GM18519 (cell line): ENCODE data around the gene MKNK2.
A peak's percentile ranks its signal among the peaks of the same experiment; 100 is the strongest.
"Not testable (repeated sequence)": the region's sequence is repeated elsewhere in the genome, so short reads cannot be mapped to it uniquely, and the experiment has no call there.

ENCODE experiments used
- ATAC-seq: cut with Tn5 transposase; IDR thresholded peaks from one replicate; pipeline ENCODE4 v1.9.1; 2021; ENCODE audit warnings: mild to moderate bottlenecking, moderate library complexity; ENCODE audit not compliant: unreplicated experiment, low FRiP score

Gene MKNK2

DNA sequence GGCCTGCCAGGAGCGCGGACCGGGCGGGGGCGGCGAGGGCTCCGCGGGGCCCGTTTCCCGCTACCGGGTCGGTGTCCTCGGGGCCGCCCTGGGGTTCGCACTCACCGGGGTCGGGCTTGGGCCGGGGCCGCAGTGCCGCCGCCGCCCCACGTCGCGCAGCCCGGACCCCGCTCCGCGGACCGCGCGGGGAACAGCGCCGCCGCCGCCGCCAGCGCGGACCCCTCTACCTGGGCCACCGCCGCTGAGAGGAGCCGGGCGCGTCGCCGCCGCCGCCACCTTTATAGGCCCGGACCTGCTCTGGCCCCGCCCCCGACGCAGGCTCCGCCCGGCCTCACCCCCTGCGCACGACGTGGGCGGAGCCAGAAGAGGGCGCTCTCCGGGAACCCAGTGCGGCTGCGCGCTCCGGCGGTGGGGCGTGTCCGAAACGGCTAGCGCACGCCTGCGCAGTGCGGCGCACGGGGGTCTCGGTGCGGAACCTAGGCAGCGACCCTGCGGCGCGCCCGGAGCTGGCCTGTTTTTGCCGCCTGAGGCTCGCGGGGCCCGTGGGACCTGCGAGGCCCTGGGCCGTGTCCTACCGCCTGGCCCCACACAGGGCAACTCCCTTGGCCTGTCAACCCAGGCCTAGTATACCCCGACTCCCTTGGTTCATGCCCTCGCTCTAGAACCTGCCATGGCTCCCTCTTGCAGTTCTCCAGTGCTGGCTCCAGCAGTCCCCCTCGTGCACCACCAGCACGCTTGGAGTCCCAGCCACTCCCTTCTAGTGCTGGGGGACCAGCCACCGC, at the start of gene MKNK2:
Gene MKNK2, minus strand, starts transcription at position 254 of the 782 bp plus-strand sequence. CDS start 393 bp downstream, outside the sequence.
- peak; percentile 30 for ATAC-seq

DNA sequence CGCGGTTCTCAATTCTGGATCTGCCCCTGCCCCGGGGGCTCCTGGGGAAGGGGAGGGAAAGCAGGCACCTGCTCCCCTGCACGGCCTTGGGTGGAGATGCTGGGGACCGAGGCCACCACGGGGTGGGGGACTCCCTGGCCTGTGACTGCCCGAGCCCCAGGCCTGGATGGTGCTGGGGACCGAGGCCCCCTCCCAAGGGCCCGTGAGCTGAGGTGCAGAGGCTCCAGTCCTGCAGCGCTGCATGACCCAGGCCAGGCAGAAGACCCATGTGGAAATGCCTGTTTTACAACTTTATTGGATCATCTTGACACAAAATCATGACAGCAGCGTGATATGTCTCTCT, 49.6 kb upstream of the MKNK2 start:
- no peak for ATAC-seq

DNA sequence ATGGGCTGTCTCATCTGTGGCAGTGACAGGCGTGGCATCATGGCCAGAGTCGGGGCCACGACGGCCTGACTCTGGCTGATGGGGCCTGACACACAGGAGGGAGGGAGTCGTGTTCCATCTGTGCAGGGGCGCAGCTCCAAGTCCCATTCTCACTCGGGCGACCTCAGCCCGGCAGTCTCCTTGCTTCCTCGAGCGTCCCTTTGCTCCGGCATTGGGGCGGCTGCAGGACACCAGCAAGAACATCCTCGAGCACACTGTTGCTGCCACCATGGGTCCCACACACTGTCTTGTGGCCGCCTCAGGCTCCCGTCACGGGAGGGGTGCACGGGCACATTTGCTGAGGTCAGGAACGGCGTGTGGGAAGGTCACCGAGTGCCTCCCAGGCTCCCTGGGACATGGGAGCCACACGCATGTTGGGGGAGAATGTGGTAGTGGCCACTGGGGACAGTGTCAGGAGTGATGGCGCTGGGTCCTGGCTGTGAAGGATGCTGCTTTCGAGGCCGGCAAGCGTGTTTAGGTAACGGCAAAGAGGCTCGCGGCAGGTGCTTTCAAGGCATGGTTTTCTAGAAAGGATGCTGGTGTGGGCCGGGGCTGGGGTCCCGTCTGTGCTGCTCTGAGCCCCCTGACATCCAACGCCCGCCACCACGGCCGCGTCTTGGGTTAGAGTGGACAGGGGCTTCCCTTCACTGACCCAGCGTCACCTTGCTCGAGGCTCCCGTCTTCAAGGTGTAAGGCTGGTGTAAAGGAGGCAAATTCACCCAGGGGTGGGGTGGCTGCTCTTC, 49.1 kb upstream of the MKNK2 start:
- no peak for ATAC-seq

DNA sequence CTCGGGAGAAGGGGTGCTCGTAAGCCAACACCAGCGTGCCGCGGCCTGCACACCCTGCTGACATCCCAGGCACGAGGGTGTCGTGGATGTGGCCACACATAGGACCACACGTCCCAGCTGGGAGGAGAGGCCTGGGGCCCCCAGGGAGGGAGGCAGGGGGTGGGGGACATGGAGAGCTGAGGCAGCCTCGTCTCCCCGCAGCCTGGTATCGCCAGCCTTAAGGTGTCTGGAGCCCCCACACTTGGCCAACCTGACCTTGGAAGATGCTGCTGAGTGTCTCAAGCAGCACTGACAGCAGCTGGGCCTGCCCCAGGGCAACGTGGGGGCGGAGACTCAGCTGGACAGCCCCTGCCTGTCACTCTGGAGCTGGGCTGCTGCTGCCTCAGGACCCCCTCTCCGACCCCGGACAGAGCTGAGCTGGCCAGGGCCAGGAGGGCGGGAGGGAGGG, 48.0 kb upstream of the MKNK2 start:
- ATAC-seq, result no peak

DNA sequence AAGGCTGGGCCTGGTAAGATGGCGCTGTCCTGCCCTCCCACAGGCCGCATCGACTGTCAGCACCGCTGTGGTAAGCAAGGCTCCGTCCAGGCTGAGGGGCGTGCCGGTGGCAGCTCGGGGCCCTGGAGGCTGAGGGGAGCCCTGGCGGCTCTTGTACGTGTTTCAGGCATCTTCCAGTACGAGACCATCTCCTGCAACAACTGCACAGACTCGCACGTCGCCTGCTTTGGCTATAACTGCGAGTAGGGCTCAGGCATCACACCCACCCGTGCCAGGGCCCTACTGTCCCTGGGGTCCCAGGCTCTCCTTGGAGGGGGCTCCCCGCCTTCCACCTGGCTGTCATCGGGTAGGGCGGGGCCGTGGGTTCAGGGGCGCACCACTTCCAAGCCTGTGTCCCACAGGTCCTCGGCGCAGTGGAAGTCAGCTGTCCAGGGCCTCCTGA, 46.9 kb upstream of the MKNK2 start:
- ATAC-seq, result no peak

DNA sequence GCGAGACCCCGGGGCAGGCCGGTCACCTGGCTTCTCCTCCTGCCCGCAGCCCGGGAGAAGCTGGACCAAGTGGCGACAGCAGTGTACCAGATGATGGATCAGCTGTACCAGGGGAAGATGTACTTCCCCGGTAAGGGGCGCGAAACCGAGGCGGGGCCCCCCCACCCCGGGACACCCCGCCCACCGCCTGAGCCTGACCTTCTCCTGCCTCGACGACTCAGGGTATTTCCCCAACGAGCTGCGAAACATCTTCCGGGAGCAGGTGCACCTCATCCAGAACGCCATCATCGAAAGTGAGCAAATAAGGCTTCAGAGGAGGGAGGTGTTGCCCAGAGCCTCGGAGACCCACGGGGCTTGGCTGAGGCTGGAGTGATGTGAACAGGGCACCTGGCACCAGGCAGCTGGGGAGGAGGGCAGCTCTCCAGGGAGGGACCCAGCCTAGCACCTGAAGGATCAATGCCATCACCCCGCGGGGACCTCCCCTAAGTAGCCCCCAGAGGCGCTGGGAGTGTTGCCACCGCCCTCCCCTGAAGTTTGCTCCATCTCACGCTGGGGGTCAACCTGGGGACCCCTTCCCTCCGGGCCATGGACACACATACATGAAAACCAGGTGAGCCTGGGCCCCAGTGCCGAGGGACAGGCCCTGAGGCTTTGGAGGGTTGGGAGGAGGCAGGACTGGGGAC, 46.3 kb upstream of the MKNK2 start:
- no peak for ATAC-seq

DNA sequence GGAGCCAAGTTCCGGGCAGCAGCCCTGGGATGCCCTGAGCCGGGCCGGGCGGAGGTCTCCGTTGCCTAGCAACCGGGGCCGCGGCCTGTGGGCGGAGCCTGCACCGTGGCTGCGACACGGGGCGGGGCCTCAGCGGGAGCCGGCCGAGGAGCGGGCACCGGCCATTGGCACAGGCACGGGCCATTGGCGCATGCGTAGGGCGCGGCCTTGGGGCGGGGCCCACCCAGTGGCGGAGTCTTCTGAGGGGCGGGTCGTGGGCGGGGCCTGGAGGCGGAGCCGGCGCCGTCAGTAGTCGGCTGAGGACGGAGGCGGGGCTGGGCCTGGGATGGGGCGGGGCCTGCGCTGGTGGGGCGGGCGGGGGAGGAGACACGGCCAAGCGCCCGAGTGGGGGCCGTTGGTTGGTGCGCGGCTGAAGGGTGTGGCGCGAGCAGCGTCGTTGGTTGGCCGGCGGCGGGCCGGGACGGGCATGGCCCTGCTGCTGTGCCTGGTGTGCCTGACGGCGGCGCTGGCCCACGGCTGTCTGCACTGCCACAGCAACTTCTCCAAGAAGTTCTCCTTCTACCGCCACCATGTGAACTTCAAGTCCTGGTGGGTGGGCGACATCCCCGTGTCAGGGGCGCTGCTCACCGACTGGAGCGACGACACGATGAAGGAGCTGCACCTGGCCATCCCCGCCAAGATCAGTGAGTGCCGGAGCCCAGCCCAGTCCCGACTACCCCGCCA, 45.6 kb upstream of the MKNK2 start, which contains the start of gene IZUMO4:
Gene IZUMO4, plus strand, starts transcription at position 436 of the 723 bp plus-strand sequence. Its CDS starts 31 bp downstream, at position 467.
- peak; percentile 59 for ATAC-seq

DNA sequence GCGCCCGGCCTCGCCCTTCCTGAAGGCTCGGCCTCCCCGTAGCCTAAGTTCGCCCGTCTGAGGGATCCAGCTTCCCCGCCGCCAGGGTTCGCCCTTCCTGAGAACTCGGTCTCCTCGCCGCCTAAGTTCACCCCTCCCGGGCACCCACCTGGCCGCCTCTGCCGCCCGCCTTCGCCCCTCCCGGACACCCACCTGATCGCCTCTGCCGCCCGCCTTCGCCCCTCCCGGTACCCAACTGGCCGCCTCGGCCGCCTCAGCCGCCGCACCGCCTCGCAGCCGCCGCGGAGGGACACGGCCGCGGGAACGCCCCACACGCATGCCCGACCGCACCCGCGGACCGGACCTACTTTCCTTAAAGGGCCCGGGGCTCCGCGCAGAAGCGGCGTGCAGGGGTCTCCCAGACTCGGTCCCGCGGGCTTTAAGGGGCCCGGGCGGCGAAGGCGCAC, 45.0 kb upstream of the MKNK2 start, which contains the start of gene MOB3A:
Gene MOB3A, minus strand, starts transcription at position 293 of the 446 bp plus-strand sequence. CDS start 17,766 bp downstream, outside the sequence.
- peak; percentile 26 for ATAC-seq

DNA sequence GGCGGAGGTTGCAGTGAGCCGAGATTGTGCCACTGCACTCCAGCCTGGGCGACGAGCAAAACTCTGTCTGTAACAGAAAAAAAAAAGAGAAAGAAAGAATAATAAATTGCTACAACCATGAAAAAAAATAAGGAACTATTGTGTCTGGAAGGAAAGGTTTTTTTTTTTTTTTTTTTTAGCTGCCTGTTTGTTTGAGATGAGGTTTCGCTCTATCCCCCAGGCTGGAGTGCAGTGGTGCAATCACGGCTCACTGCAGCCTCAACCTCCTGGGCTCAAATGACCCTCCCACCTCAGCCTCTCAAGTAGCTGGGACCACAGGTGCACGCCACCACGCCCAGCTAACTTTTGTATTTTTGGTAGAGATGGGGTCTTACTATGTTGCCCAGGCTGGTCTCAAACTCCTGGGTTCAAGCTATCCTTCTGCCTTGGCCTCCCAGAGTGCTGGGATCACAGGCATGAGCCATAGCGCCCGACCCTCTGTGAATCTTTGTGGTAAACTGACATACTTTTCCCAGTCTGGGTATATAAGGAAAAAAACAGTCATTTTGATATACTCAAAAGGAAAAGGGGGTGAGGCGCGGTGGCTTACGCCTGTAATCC, 41.0 kb upstream of the MKNK2 start:
- not testable (repeated sequence) for ATAC-seq

DNA sequence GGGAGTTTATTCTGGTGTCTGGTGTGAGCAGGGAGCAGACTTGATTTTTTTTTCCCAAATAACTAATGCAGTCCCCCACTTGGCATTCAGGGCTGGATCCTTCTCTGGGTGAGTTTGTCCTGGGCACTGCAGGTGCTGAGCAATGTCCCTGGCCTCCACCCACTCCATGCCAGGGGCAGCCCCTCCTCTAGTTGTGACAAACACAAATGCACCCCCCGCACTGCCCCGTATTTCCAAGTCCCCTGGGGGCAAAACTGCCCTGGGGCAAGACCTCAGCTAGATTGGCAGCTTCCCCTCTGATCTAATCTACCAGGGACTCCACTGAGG, 38.6 kb upstream of the MKNK2 start:
- no peak for ATAC-seq

DNA sequence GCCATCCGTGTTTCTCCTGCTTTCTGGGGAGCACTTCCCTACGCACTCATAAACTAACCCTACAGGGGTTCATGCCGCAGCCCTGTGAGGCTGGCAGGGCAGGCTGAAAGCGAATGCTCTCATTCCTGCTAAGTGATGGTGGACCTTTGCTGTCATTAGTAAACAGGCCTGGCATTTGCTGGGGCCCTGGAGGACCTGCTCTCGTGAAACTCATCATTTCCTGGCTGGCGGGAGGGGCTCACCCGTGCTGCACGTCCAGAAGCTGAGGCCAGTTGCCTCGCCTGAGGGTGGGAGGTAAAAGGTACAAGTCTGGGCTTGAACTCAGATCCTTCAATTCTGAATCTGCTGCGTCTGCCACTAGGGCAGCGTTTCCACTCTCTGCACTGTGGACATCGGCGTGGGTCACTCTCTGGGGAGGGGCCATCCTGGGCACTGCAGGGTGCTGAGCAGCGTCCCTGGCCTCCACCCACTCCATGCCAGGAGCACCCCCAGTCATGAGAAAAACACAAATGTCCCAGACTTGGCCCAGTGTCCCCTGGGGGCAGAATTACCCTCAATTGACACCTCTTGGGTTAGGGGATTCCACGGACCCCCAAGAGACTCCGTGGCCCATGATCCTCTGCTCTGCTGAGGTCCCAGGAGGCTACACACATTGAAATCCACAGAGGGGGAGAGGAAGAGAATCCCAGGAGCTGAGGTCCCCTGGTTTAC, 38.1 kb upstream of the MKNK2 start:
- no peak for ATAC-seq

DNA sequence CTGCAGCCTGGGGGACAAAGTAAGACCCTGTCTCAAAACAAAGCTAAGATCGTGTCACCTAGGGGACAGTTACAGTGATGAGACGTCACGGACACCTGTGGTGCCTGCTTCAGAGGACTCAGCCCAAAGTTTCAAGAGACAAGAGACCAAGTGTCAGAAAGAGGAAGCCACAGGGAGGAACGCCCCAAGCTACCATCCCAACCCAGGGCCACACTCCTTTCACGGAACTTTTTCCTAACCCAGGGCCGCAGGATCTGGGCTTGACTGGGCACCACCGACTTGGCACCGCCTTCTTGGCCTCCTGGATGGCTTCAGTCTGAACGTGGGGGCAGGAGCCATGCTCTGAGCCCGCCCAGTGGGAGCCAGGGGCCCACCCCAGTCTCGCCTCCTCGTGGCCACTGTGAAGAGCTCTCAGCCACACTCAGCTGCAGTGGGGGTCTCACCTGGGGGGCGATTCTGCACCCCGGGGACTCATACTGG, 36.6 kb upstream of the MKNK2 start:
- ATAC-seq, result no peak

DNA sequence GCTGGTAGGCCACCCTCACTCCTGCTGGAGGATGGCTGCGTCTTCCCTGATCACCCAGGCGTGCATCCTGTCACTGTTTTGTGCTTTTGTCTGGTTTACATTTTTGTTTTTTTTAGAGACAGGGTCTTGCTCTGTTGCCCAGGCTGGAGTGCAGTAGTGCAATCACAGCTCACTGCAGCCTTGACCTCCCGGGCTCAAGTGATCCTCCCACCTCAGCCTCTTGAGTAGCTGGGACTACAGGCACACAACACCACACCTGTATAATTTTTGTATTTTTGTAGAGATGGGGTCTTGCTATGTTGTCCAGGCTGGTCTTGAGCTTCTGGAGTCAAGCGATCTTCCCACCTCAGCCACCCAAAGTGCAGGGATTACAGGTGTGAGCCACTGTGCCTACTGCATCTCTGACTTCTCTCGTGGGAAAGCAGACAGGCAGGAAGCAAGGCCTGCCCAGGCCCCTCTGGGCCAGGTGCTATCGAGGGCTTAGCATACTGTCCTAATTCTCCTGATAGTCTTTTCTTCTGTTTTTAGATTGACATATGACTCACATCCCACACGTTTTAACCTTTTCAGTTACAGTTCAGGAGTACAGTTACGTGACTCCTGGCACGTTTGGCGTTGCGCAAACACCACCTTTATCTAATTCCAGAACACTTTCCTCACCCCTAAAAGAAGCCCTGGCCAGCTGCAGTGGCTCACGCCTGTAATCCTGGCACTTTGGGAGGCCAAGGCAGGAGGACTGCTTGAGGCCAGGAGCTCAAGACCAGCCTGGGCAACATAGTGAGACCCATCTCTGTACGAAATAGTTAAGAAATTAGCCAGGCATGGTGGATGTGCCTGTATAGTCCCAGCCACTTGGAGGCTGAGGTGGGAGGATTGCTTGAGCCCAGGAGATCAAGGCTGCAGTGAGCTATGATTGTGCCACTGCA, 35.9 kb upstream of the MKNK2 start:
- not testable (repeated sequence) for ATAC-seq

DNA sequence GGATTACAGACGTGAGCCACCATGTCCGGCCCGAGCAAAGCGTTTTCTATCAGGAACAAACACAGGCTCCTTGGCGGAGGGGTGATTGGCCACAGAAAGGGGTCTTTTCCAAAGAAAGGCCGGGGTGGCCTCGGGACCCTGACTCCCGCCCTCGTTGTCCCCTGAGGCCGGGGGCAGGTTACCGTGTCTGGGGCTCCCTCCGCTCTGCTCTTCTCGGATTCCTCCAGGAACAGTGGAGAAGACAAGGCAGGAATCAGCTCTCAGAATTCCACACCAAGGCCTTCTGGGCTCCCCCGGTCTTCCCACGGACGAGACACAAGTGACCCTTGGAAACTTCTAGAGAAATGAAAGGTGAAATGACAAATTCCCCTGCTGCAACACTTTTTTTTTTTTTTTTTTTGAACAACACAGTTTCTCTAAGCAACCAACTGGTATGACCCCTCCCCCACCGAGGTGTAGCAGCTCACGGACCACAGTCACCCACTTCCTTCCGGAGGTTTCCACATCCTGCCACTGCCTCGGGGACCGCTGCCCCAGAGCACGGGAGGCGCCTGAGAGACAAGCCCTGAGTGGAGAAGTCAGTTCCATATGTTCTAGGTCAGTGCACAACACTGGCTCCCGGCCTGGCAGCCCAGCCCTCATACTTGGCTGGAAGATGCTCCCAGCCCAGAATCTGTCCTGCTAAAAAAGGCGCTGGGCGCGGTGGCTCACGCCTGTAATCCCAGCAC, 34.1 kb upstream of the MKNK2 start:
- ATAC-seq, result peak; percentile 30

DNA sequence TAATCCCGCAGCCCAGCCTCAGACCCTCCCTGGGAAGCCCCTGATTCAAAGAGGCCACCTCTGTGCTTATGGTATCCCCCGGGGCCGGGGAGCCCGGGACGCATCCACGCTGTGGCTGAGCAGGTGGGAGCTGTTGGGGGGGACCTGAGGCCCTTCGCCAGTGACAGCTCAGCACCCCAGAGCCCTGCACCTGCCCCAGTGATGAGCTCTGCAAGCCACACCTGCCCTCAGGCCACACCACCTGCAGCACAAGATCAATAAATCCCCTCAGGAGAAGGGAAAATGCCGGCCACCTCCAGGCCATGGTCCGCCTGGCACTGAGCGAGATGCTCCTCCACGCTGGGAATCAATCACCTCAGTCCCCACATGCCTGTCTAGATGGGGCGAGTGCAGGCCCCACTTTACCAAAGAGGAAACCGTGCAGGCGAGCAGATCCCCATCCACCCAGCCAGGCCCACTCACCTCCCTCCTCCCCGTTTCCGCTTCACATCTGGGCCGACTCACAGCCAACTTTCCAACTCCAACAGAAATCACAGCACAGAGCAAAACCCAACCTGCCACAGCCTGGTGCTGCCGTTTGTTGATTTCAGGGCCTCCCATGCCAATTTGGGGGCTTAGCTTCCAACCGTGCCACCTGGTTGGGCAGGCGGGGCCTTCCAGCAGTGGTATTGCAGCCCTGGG, 32.3 kb upstream of the MKNK2 start:
- no peak for ATAC-seq

DNA sequence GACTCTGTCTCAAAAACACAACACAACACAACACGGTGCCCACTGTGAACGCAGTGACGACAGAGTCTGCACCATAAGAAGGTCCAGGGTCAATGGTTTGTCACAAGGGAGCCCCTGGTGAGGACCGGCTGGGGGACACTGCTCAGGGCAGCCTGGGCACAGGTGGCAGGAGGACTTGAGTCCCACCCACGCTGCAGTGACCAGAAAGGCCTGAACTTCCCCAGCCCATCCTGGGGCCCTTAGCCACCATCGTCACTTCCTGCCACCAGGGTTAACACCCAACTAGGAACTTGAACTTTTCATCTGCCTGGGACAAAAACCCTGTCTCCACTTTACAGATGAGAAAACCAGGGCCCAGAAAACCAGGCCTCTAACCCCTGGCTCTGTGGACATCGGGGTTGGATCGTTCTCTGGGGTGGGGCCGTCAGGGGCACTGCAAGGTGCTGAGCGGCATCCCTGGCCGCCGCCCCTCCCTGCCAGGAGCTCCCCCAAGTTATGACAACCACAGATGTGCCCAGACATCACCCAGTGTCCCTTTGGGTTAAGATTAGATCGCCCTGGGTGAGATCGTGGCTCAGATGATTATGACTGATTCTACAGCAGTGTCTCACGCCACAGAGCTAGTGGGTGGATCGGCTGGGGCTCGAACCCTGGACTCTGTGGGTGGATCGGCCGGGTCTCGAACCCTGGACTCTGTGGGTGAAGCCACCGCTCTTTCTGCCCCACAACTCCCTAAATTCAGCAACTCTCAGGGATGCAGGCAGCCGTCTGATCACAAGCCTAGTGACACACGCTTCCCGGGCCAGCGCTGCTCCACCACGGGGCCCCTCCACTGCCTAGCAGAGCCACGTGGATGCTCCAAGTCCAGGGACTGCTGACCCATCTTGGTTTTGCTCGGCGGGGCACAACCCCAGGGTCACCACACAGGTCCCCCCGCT, 31.1 kb upstream of the MKNK2 start:
- ATAC-seq, result no peak
